Measurements from ENCODE around the gene NUDT1. TPM values are rescaled to one million over a fixed set of nuclear protein-coding genes. Genes with fewer than 3 reads are reported as not detected.
A peak's percentile ranks its signal among the peaks of the same experiment; 100 is the strongest.

NUDT1 gene
- total RNA-seq, 1 experiment from 2014 or later, result 100 TPM

GRCh38 chr7:2251841-2252771, 10.1 kb downstream of the NUDT1 start:
- peaks cover 14% of the 10 kb centered on the region for H3K36me3 Mint-ChIP-seq
- no peak overlapping the region for H3K4me3 Mint-ChIP-seq
- ATAC-seq (no peak), DNase-seq (ENCODE audit: low spot score) (no peak)
- H3K9me3 Mint-ChIP-seq, result no peaks in the 10 kb centered on the region
- no peak overlapping the region for H3K27ac Mint-ChIP-seq
- no peaks in the 10 kb centered on the region for H3K4me1 Mint-ChIP-seq
- ChIA-PET POLR2A (interaction anchor here (0.5 kb wide), 1 partner anchor 65 kb away, joined by 3 read pairs; no protein-coding TSS in a partner anchor), CTCF (no interaction called here)
- TF ChIP-seq ZNF281 (CRISPR knock-in tag; IDR thresholded peaks at IDR 0.05), result no peak
- TF ChIP-seq FOXP1 (CRISPR knock-in tag; IDR thresholded peaks at IDR 0.05; ENCODE audit: borderline replicate concordance), result peak; percentile 56; the same call in 1 of the 2 replicates
- no peaks in the 10 kb centered on the region for H3K27me3 Mint-ChIP-seq (ENCODE audit: low read depth)

GRCh38 chr7:2253021-2253420, 11.0 kb downstream of the NUDT1 start:
- DNase-seq (ENCODE audit: low spot score) (no peak), ATAC-seq (no peak)
- peak overlapping the region; percentile 53; the same call in 1 of the 2 replicates for H3K27ac Mint-ChIP-seq
- no peaks in the 10 kb centered on the region for H3K9me3 Mint-ChIP-seq
- no peaks in the 10 kb centered on the region for H3K27me3 Mint-ChIP-seq (ENCODE audit: low read depth)
- no peaks in the 10 kb centered on the region for H3K4me1 Mint-ChIP-seq
- H3K36me3 Mint-ChIP-seq, result peaks cover 17% of the 10 kb centered on the region
- no peak overlapping the region for H3K4me3 Mint-ChIP-seq
- TF ChIP-seq, protein P1, sequence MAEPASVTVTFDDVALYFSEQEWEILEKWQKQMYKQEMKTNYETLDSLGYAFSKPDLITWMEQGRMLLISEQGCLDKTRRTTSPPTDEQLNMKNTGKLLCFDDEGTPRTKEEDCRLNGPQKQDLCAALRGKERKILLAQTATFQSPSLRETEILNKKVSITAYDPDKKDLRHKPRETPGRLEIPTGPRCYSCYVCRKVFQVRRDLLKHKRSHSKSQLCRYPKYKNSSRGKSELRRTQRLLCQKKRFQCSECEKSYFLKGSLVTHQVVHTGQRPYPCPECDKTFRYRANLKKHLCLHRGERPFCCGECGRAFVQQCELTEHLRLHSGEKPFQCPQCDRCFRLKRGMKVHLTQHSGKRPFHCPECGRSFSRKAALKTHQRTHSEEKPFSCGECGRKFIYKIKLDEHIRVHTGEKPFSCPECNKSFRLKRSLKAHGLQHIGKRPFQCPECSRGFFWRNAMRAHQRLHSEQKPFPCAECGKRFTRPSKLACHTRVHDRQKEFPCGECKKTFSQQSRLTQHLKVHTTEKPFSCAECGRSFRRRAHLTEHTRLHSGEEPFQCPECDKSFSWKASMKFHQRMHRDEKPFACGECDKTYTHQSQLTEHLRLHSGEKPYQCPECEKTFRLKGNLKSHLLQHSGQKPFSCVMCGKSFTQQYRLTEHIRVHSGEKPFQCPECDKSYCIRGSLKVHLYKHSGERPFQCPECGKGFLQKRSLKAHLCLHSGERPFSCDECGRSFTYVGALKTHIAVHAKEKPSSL (CRISPR knock-in tag; conservative IDR thresholded peaks at IDR 0.05), result no peak
- TF ChIP-seq GTF2I (CRISPR knock-in tag; conservative IDR thresholded peaks at IDR 0.05) (no peak), CTCF (IDR thresholded peaks at IDR 0.05) (no peak), AR (CRISPR knock-in tag; IDR thresholded peaks at IDR 0.05) (no peak), CREB1 (CRISPR knock-in tag; IDR thresholded peaks at IDR 0.05) (no peak), MYBL2 (CRISPR knock-in tag; IDR thresholded peaks at IDR 0.05) (no peak), ZNF416 (CRISPR knock-in tag; IDR thresholded peaks at IDR 0.05) (no peak), ZNF317 (CRISPR knock-in tag; IDR thresholded peaks at IDR 0.05; ENCODE audit: borderline replicate concordance, low read depth) (no peak), ZNF671 (CRISPR knock-in tag; IDR thresholded peaks at IDR 0.05) (no peak), ETV6 (CRISPR knock-in tag; IDR thresholded peaks at IDR 0.05) (no peak), CBFB (CRISPR knock-in tag; IDR thresholded peaks at IDR 0.05; ENCODE audit: low read depth) (no peak), SOX15 (CRISPR knock-in tag; IDR thresholded peaks at IDR 0.05) (no peak), NR2C2 (CRISPR knock-in tag; IDR thresholded peaks at IDR 0.05) (no peak), ZMAT4 (CRISPR knock-in tag; IDR thresholded peaks at IDR 0.05) (no peak), OVOL2 (CRISPR knock-in tag; IDR thresholded peaks at IDR 0.05; ENCODE audit: borderline replicate concordance) (no peak), JAZF1 (CRISPR knock-in tag; IDR thresholded peaks at IDR 0.05) (no peak), MXD4 (CRISPR knock-in tag; IDR thresholded peaks at IDR 0.05; ENCODE audit: borderline replicate concordance) (no peak)
- TF ChIP-seq, protein P2, sequence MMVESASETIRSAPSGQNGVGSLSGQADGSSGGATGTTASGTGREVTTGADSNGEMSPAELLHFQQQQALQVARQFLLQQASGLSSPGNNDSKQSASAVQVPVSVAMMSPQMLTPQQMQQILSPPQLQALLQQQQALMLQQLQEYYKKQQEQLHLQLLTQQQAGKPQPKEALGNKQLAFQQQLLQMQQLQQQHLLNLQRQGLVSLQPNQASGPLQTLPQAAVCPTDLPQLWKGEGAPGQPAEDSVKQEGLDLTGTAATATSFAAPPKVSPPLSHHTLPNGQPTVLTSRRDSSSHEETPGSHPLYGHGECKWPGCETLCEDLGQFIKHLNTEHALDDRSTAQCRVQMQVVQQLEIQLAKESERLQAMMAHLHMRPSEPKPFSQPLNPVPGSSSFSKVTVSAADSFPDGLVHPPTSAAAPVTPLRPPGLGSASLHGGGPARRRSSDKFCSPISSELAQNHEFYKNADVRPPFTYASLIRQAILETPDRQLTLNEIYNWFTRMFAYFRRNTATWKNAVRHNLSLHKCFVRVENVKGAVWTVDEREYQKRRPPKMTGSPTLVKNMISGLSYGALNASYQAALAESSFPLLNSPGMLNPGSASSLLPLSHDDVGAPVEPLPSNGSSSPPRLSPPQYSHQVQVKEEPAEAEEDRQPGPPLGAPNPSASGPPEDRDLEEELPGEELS (CRISPR knock-in tag; IDR thresholded peaks at IDR 0.05), result no peak
- TF ChIP-seq, protein P3, sequence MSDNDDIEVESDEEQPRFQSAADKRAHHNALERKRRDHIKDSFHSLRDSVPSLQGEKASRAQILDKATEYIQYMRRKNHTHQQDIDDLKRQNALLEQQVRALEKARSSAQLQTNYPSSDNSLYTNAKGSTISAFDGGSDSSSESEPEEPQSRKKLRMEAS (CRISPR knock-in tag; IDR thresholded peaks at IDR 0.05), result no peak
- POLR2A ChIA-PET, result no interaction called here
- CTCF ChIA-PET, result no interaction called here
